AG20443 (cell line): Measurements from ENCODE around the gene GPHA2.

Source experiments
- DNase-seq: peaks from one replicate; pipeline ENCODE4 v3.0.0; 2012; ENCODE audit warnings: low spot score, mixed read lengths

Gene GPHA2

GRCh38 chr11:64910451-64911093 is 25.1 kb downstream of the GPHA2 start:
- DNase-seq = no peak

GRCh38 chr11:64909653-64910343 is 25.9 kb downstream of the GPHA2 start:
- DNase-seq = no peak

DNA sequence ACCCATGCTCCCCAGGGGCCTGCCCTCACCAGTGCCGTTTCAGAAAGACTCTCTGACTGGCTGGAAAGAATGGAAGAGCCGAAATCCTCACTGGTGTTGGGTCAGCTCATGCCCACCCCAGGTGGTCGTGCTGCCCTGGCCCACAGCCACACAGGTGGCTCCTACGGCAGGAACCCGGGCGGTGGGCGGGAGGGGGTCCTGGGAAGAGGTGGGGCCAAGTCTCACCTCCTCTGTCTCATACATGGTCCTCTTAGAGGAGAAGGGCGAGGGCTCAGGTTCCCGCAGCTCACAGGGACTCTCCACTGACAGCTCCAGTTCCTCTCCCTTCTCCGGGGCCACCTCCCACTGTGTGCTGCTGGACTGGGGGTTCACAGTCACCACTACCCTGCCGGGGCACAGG is 26.9 kb downstream of the GPHA2 start:
- no peak for DNase-seq

DNA sequence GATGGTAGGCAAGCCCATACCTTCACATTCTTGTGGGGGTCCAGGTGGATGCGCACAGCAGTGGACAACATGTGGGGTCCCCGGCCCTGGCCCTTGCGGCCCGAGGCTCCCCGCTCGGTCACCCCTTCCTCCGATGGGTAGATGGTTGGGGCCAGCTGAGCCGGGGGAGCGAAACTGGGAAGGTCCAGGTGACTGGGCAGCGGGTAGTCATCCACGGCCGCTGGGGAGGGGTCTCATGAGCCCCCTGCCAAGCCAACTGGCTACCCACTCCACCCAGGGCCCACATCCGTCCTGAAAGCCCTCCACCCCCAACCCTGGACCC is 29.4 kb downstream of the GPHA2 start:
- DNase-seq = no peak

GRCh38 chr11:64905516-64906313 is 30.0 kb downstream of the GPHA2 start:
- DNase-seq = no peak

- DNase-seq = no peak
Observed at GRCh38 chr11:64903291-64903833, 32.3 kb downstream of the GPHA2 start.

DNA sequence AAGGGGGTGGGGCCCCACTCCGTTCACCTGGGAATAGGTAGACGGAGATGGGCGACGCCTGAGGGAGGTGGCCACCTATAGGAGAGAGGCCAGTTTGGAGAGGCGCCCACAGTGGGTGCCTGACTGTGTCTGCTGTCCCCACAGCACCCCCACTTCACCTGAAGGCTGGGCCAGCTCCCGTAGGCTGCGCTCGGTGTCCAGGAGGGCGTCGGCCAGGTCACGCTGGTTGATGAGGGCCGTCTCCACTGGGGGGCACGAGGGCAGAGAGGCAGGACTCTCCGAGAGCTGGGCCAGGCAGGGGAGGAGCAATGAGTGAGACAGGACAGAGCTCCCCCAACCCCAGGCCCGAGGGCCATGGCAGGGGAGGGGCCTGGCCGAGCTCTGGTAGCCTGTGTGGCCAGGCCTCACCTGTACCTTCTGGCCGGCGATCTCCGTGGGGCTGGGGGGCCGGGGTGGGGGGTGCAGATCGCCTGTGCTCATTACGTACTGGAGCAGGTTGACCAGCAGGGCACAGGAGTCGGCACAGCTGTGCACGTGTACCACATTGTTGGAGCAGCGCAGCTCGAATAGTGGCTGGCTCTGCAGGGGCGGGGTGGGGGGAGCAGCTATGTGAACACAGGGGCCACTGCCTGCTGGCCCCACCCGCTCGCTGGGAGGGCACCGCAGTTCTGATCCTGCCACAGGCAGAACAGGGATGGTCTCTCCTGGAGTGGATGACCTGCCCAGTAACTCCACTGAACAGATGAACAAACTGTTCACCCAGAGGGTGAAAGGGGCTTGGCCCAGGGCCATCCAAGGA is 33.4 kb downstream of the GPHA2 start:
- DNase-seq = no peak

GRCh38 chr11:64900774-64901173 is 34.9 kb downstream of the GPHA2 start:
- no peak for DNase-seq

DNA sequence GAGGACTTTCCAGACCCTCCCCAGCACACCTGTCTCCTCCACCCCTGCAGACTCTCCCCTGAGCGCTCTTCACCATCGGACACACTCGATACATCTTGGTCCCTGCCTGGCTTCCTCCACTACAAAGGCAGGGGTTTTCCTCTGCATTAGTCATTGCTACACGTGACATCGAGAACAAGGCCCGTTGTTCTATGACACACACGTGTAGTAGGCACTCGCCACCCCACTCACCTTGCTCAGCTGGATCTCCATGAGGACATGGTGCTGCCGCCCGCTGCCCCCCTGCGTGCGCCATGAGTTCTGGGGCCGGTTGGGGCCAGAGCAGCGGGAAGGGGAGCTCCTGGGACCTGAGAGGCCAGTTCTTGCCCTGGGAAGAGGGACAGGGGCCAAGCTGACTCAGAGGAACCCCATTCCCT is 35.4 kb downstream of the GPHA2 start:
- DNase-seq = no peak

DNA sequence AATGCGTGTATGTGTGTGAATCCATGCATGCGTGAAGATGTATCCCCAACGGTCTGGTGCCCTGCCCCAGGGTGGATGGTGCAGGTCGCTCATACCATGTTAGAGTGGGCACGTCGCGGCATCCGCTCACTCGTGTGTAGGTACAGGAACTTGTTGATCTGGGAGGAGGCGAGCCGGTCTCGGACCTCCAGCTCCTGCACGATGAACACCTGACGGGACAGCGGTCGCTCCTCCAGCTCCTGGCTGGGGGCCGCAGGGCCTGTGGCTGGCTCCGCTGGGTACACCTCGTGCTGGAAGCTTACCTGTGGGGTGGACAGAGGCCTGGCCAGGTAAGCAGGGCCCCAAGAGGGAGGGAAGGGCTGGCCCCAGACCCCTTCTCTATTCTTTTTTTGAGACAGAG is 37.2 kb downstream of the GPHA2 start:
- DNase-seq = no peak

- DNase-seq = no peak
Observed at GRCh38 chr11:64898076-64898445, 37.6 kb downstream of the GPHA2 start.

DNA sequence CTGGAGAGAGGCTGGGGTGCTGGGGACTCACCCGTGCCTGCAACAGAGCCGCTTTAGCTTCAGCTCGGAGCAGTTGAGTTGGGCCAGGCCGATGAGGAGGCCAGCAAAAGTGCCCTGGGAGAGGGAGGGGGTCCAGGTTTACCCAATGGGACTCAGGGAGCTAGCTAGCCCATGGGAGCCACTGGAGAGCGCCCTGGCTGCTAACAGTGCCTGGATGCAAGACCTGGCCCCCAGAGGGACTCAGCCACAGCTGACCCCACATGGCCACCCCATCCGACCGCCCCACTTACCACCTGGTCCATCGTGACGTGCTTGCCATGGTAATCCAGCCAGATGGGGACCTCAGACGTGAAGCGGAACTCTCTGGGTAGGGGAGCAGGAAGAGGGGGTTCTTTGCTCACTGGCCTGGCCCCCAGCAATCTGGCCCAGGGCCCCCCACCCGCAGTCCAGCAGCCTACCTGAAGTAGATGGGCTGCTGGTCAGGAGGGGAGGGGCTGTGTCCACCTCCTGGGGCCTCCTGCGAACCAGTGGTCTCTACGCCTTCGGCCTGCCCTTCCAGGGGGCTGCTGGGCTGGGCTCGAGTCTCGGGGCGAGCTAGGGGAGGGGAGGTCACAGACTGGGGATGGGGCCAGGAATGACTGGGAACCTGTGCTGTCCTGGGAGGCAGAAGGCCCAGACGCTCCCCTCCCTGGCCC is 38.2 kb downstream of the GPHA2 start:
- no peak for DNase-seq

GRCh38 chr11:64896448-64897022 is 39.2 kb downstream of the GPHA2 start:
- DNase-seq = no peak

- DNase-seq = no peak
Observed at GRCh38 chr11:64894812-64895452, 40.8 kb downstream of the GPHA2 start.

DNA sequence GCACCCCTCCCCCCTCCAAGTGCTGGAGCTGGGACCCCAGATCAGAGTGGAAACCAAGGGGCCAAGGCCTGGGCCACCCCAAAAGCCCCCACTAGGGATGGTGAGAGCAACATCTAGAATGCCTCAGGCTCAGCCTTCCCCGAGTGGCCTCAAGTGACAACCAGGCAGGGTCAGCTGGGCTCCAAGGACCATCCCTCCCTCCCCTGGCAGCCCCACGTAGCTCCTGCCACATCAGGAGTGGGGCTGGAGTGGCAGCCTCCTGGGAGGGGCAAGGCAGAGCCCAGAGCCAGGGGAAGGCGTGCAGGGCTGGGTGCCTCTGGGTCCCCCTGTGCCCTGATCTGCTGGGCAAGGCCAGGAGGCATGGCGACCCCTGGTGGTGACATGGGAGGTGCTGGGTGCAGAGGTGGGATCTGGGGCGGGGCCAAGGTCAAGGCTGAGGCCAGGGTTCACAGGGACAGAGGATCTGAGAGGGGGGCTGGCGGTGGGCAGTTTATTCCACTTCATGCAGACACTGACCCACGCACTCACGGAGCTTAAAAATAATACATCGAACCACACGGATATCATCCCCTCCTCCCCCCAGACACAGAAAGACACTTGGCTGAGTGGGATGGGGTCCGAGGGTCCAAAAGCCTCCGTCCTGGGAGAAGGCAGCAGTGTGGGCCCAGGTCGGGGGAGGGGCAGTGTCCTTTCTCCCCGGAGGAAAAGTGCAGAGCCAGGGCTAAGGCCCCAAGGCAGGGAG is 41.5 kb downstream of the GPHA2 start:
- peak; percentile 88 for DNase-seq

DNA sequence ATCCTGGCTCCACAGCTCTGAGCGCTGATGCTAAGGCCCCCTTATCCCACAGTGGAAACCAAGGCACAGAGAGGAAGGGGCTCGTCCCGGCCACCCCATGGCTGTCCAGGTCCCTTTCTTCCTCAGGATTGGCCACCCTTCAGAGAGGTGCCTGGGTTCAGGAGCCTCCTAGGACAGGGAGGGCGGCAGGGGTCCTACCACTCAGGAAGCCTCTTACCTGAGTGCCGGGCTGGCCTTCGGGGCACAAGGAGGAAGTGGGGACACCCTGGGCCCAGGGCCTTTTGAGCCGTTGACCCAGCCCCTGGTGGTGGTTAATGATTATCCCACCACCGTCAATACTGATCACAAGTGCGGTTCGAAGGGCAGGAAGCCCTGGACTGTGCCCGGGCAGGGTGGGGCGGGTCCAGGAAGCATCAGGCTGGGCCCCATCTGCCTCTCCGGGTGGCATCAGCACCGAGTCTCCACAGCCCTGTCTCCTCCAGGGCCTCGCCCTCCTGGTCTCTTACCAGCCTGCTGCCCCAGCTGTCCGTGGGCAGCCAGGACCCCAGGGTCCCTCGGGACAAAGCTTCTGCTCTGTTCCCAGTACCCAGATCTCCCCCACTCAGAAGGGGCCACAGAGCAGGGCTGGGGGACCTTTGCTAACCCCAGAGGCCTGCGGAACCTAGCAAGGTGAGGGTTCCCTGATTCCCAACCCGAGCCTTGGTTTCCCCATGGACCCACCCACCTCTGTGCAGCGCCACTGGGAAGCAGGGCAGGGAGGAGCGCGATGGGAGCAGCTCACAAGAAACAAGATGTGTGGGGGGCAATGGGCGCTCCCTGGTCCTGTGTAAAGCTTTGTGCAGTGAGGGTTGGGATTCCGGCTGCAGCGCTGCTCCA is 42.3 kb downstream of the GPHA2 start:
- DNase-seq = no peak

DNA sequence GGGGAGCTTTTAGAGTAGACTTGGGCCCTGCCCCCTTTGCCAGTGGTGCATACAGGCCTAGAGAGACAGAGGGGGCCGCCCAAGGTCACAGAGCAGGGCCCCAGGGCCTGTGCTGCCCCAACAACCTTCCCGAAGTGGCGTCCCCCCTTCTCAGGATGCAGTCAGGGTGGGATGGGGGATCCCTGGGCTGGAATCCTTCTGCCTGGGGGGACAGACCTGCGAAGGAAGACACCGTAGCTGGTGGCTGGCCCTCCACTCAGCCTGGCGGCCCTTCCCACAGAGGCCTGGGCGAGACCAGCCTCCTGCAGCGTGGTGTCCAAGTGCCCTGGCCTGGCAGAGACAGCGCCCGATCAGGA is 42.9 kb downstream of the GPHA2 start:
- DNase-seq = no peak

DNA sequence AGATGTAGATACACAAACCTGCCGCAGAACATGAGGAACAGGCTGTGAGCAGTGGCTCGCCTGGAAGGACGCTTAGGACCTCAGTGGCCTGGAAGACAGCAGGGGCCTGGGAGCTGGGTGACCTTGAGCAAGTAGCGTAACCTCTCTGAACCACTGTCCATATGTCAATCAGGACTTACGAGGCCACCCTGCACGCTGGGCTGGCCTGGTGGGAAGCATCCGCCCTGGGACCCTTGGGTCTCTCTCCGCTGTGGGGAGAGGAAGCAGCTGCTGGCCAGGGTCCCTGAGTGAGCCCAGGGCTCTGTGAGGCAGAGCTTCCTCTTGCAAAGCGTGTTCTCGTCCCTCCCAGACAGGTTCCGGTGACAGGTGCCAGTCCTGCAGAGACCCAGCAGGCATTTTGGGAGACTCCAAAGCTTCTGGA is 43.3 kb downstream of the GPHA2 start:
- no peak for DNase-seq

DNA sequence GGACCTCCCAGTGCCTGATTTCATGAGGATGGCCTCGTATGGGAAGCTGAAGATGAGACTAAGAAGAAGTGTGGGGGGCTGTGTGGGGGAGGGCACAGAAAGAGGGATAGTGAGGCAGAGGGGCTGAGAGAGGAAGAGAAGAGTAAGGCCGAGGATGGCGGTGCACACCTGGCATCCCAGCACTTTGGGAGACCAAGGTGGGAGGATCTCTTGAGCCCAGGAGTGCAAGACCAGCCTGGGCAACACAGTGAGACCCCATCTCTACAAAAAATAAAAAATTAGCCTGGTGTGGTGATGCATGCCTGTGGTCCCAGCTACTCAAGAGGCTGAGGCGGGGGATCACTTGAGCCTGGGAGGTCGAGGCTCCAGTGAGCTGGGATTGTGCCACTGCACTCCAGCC is 43.8 kb downstream of the GPHA2 start:
- DNase-seq = no peak
